GM12878 (cell line): ENCODE measurements around the gene CDH7. TPM values are rescaled to one million over a fixed set of nuclear protein-coding genes. Genes with fewer than 3 reads are reported as not detected.

ENCODE experiments used
- ATAC-seq: fragments of 200-7000 bp; cut with Tn5 transposase; 3 replicates; pipeline ENCODE4 v1.9.1; 2020; ENCODE audit warnings: mild to moderate bottlenecking, moderate library complexity
- BruUV-seq: library from RNA; stranded (reverse); fragments of 400-500 nt; replicated peaks from 2 replicates; lab custom pipeline; 2021; lab: Mats Ljungman, UMichigan
- CTCF ChIA-PET: fragments of 300-600 bp; sonication (Branson Sonifier 250); formaldehyde crosslinking; extraction: SDS; loops from one replicate; lab custom pipeline; 2021; ENCODE audit warnings: inconsistent platforms; lab: Yijun Ruan, JAX
- POLR2A ChIA-PET: fragments of 350-600 bp; formaldehyde crosslinking; extraction: SDS; loops from one replicate; lab custom pipeline; 2021; ENCODE audit warnings: inconsistent platforms; lab: Charles Lee
- RAD21 ChIA-PET: fragments of 300-600 bp; sonication (Branson Sonifier 250); formaldehyde crosslinking; loops from one replicate; lab custom pipeline; 2023; ENCODE audit warnings: antibody characterized with exemption; ENCODE audit not compliant: unreplicated experiment; lab: Charles Lee
- SMC1A ChIA-PET: fragments of 300-600 bp; sonication (Branson Sonifier 250); formaldehyde crosslinking; loops from one replicate; lab custom pipeline; 2023; ENCODE audit not compliant: unreplicated experiment, uncharacterized antibody; lab: Charles Lee
- DNase-seq: peaks from one replicate; pipeline ENCODE4 v3.0.0-alpha.2; 2011; ENCODE audit warnings: low read depth, low spot score
- FAIRE-seq: peaks from 3 replicates; lab custom pipeline; 2011; peaks lifted over from hg19 to GRCh38; lab: Jason Lieb, UNC
- H2AFZ ChIP-seq: 2 replicates; pipeline ENCODE4 v1.6.0; 2011; ENCODE audit warnings: low read depth, low read length, control low read depth; ENCODE audit not compliant: control insufficient read depth
- H3K27ac ChIP-seq: 2 replicates; pipeline ENCODE4 v1.5.1; 2011; ENCODE audit warnings: control low read depth; ENCODE audit not compliant: control insufficient read depth, insufficient read depth
- H3K27me3 ChIP-seq, 2 experiments: replicated peaks in 1 of 2; 2 replicates each; pipeline versions ENCODE4 v1.6.0 to v1.6.1; 2011; ENCODE audit warnings: low read length in 1 of 2; ENCODE audit not compliant: control insufficient read depth in 2 of 2, insufficient read depth in 2 of 2
- H3K36me3 ChIP-seq, 2 experiments: 2 replicates each; pipeline ENCODE4 v1.5.1; 2011; ENCODE audit warnings: low read length in 1 of 2; ENCODE audit not compliant: control insufficient read depth in 2 of 2, insufficient read depth in 2 of 2
- H3K4me1 ChIP-seq: 2 replicates; pipeline ENCODE4 v1.6.1; 2011; ENCODE audit warnings: mild to moderate bottlenecking, low read length, moderate library complexity, mixed read lengths; ENCODE audit not compliant: control insufficient read depth, insufficient read depth
- H3K4me2 ChIP-seq: 2 replicates; pipeline ENCODE4 v1.6.0; 2011; ENCODE audit warnings: control low read depth; ENCODE audit not compliant: control insufficient read depth, insufficient read depth
- H3K4me3 ChIP-seq: fragments of 200-600 bp; sonication (generic); 2 replicates; pipeline ENCODE4 v1.5.1; 2016
- H3K79me2 ChIP-seq: 2 replicates; pipeline ENCODE4 v1.6.0; 2011; ENCODE audit warnings: low read length; ENCODE audit not compliant: control insufficient read depth, insufficient read depth
- H3K9ac ChIP-seq: 2 replicates; pipeline ENCODE4 v1.8.0; 2011; ENCODE audit warnings: low read length, control low read depth, mixed read lengths; ENCODE audit not compliant: control insufficient read depth, insufficient read depth
- H3K9me3 ChIP-seq: replicated peaks from 3 replicates; pipeline ENCODE4 v1.5.1; 2011; ENCODE audit warnings: mild to moderate bottlenecking, low read length; ENCODE audit not compliant: control insufficient read depth, insufficient read depth
- H4K20me1 ChIP-seq: 2 replicates; pipeline ENCODE4 v1.6.0; 2011; ENCODE audit not compliant: control insufficient read depth, insufficient read depth
- BCL11A ChIP-seq: IDR thresholded peaks from 2 replicates; pipeline ENCODE4 v1.6.1; 2011; ENCODE audit warnings: low read depth, low read length
- BCL3 ChIP-seq: IDR thresholded peaks from 2 replicates; pipeline ENCODE4 v1.6.1; 2011; ENCODE audit warnings: borderline replicate concordance, low read depth, mild to moderate bottlenecking, moderate library complexity, low read length; ENCODE audit not compliant: insufficient read depth, poor library complexity, severe bottlenecking
- BMI1 ChIP-seq: fragments of 450-650 bp; IDR thresholded peaks from 2 replicates; pipeline ENCODE4 v1.6.1; 2016; ENCODE audit warnings: mild to moderate bottlenecking, moderate library complexity, borderline replicate concordance
- BRCA1 ChIP-seq: IDR thresholded peaks from 2 replicates; pipeline ENCODE4 v1.6.1; 2011; ENCODE audit warnings: low read depth, low read length, improper control_type of control experiment
- CREB1 ChIP-seq: IDR thresholded peaks from 2 replicates; pipeline ENCODE4 v1.6.1; 2012; ENCODE audit warnings: low read depth, mild to moderate bottlenecking, inconsistent platforms
- ETV6 ChIP-seq, 2 experiments: fragments of 450-650 bp in 1 of 2; IDR thresholded peaks in 1 of 2; conservative IDR thresholded peaks in 1 of 2; 2 replicates each; pipeline ENCODE4 v1.6.1; 2014; ENCODE audit warnings: antibody characterized with exemption in 1 of 2, borderline replicate concordance in 1 of 2, low read depth in 1 of 2, mild to moderate bottlenecking in 1 of 2, moderate library complexity in 1 of 2
- FOXM1 ChIP-seq: IDR thresholded peaks from 2 replicates; pipeline ENCODE4 v1.6.1; 2012; ENCODE audit warnings: low read depth, mild to moderate bottlenecking, inconsistent platforms, low read length, moderate library complexity
- IRF3 ChIP-seq: fragments of 450-650 bp; IDR thresholded peaks from 2 replicates; pipeline ENCODE4 v1.6.1; 2014; ENCODE audit warnings: mild to moderate bottlenecking
- JUND ChIP-seq: IDR thresholded peaks from 2 replicates; pipeline ENCODE4 v1.6.1; 2012; ENCODE audit warnings: low read depth, mild to moderate bottlenecking, low read length, improper control_type of control experiment, moderate library complexity
- NFYB ChIP-seq: IDR thresholded peaks from 2 replicates; pipeline ENCODE4 v1.6.1; 2011; ENCODE audit warnings: low read depth, mild to moderate bottlenecking, low read length, improper control_type of control experiment, moderate library complexity; ENCODE audit not compliant: insufficient read depth
- NRF1 ChIP-seq: conservative IDR thresholded peaks from 2 replicates; pipeline ENCODE4 v1.6.1; 2011; ENCODE audit warnings: mild to moderate bottlenecking, low read depth, low read length, improper control_type of control experiment
- POLR2A ChIP-seq: IDR thresholded peaks from 2 replicates; pipeline ENCODE4 v1.6.1; 2011; ENCODE audit warnings: low read depth, mild to moderate bottlenecking, low read length
- POU2F2 ChIP-seq: IDR thresholded peaks from 3 replicates; pipeline ENCODE4 v1.6.1; 2011; ENCODE audit warnings: low read depth, mild to moderate bottlenecking, low read length, borderline replicate concordance
- SIN3A ChIP-seq: IDR thresholded peaks from 2 replicates; pipeline ENCODE4 v1.6.1; 2012; ENCODE audit warnings: low read depth, low read length, improper control_type of control experiment
- ZNF274 ChIP-seq: IDR thresholded peaks from one replicate; pipeline ENCODE4 v1.8.0; 2011; ENCODE audit not compliant: insufficient read length, insufficient read depth
- WGBS: methylation state at CpG from one replicate; pipeline ENCODE4 v1.1.6; 2016; ENCODE audit warnings: low lambda C conversion rate; ENCODE audit not compliant: insufficient replicate concordance, insufficient coverage; ENCODE audit errors: missing lambda C conversion rate; 5-methylcytosine and 5-hydroxymethylcytosine counted together
- in situ Hi-C: fragments of 300-500 bp; cut with MboI; formaldehyde crosslinking; loops from 9 replicates; pipeline ENCODE4 v1.14.3; 2018; ENCODE audit warnings: mixed read lengths
- intact Hi-C: fragments of 100-400 bp; cut with micrococcal nuclease; formaldehyde crosslinking; loops from one replicate; pipeline ENCODE4 v1.14.2; 2022; ENCODE audit not compliant: unreplicated experiment
- polyA plus RNA-seq, 11 experiments: library from polyadenylated mRNA; depleted of rRNA in 4 of 11; unstranded in 6 of 11; stranded (reverse) in 5 of 11; fragments of >200 nt; fragmentation: Nextera tagmentation in 4 of 11; fragmentation: Illumina TruSeq in 1 of 11; extraction: Ambion mirVana in 4 of 11; extraction: Trizol in 1 of 11; gene quantifications; 1 replicate in 1 of 11; 2 replicates in 10 of 11; pipeline versions ENCODE4 v1.2.1 to v1.2.3, GENCODE V29; 2011 to 2016; ENCODE audit warnings: inconsistent platforms in 2 of 11, missing spikeins in 2 of 11, low read depth in 1 of 11
- total RNA-seq, 4 experiments: library from RNA; depleted of rRNA in 3 of 4; stranded (reverse); fragments of >200 nt in 3 of 4; fragmentation: Illumina TruSeq in 1 of 4; extraction: Trizol in 1 of 4; gene quantifications; 2 replicates each; pipeline versions ENCODE4 v1.2.1 to v1.2.3, GENCODE V29; 2013 to 2021

Gene CDH7
- total and polyA plus RNA-seq, 10 of the 15 experiments (the other 5 are each of a cell fraction or from before 2014, with no cell fraction given): 0.03 TPM; not detected in 9

GRCh38 chr18:65827444-65827843, 76.6 kb downstream of the CDH7 start:
- no peaks in the 10 kb centered on the region for H3K27me3 ChIP-seq
- no peaks in the 10 kb centered on the region for H3K4me1 ChIP-seq
- WGBS: 100% methylated on average over 1 of the region's 1 CpG
- no peaks in the 10 kb centered on the region for H3K79me2 ChIP-seq
- ChIA-PET POLR2A (no interaction called here), RAD21 (no interaction called here), SMC1A (interaction anchor here (0.7 kb wide), 1 partner anchor 20 kb away, joined by 3 read pairs; no protein-coding TSS in a partner anchor), CTCF (no interaction called here)
- H3K9me3 ChIP-seq: no peaks in the 10 kb centered on the region
- H3K4me2 ChIP-seq: no peak overlapping the region
- FAIRE-seq (no peak), DNase-seq (no peak), ATAC-seq (no peak)
- no peak overlapping the region for H3K27ac ChIP-seq
- H3K4me3 ChIP-seq: no peak overlapping the region
- in situ Hi-C loops (no loop called here), intact Hi-C loops (no loop called here)
- H3K36me3 ChIP-seq: no peaks in the 10 kb centered on the region
- no peak overlapping the region for H3K9ac ChIP-seq
- TF ChIP-seq ZNF274: no peak
- TF ChIP-seq BRCA1: no peak
- no peak for TF ChIP-seq SIN3A
- BruUV-seq: no TSS peak
- no peaks in the 10 kb centered on the region for H4K20me1 ChIP-seq
- H2AFZ ChIP-seq: no peak overlapping the region

- TF ChIP-seq CREB1 (no peak), BMI1 (no peak), JUND (no peak), POU2F2 (no peak), IRF3 (no peak), ETV6 (conservative IDR thresholded peaks at IDR 0.05 in 1 of 2, IDR thresholded peaks at IDR 0.05 in 1 of 2; ENCODE audit: borderline replicate concordance in 1 of 2, low read depth in 1 of 2) (no peak), NFYB (no peak), POLR2A (no peak), NRF1 (no peak), BCL11A (no peak), FOXM1 (no peak), BCL3 (no peak)
- TF ChIP-seq, all 136 proteins: peak for 0
- Histone ChIP-seq H3K9ac (no peak overlapping the region), H3K4me1 (no peaks in the 10 kb centered on the region), H4K20me1 (no peaks in the 10 kb centered on the region), H3K4me3 (no peak overlapping the region), H3K27me3 (no peaks in the 10 kb centered on the region), H3K27ac (no peak overlapping the region), H3K79me2 (no peaks in the 10 kb centered on the region), H3K4me2 (no peak overlapping the region), H3K9me3 (no peaks in the 10 kb centered on the region), H2AFZ (no peak overlapping the region), H3K36me3 (no peaks in the 10 kb centered on the region)
- no TSS peak for BruUV-seq
- CTCF ChIA-PET: no interaction called here
- no peak for FAIRE-seq
- intact Hi-C loops (no loop called here), in situ Hi-C loops (no loop called here)
- 25% methylated on average over 4 of the region's 4 CpGs for WGBS
- no peak for DNase-seq
- ATAC-seq: no peak
- SMC1A ChIA-PET: interaction anchor here (1.2 to 1.4 kb wide), 2 partner anchors 10 to 22 kb away, joined by 3 to 4 read pairs; no protein-coding TSS in a partner anchor
- POLR2A ChIA-PET: no interaction called here
- RAD21 ChIA-PET: no interaction called here
These were observed 85.1 kb downstream of the CDH7 start for GRCh38 chr18:65835881-65836280.
